PC-3 (cell line): ENCODE data around the gene IL1RAP. TPM values are rescaled to one million over a fixed set of nuclear protein-coding genes. Genes with fewer than 3 reads are reported as not detected.

ENCODE experiments used
- ATAC-seq: fragments of 200-7000 bp; cut with Tn5 transposase; 2 replicates; pipeline ENCODE4 v1.9.1; 2020; ENCODE audit warnings: mild to moderate bottlenecking, moderate library complexity
- BruUV-seq: library from RNA; stranded (reverse); fragments of 400-500 nt; replicated peaks from 2 replicates; lab custom pipeline; 2021; lab: Mats Ljungman, UMichigan
- CTCF ChIA-PET: fragments of 300-600 bp; sonication (Branson Sonifier 250); formaldehyde crosslinking; loops from one replicate; lab custom pipeline; 2022; ENCODE audit warnings: antibody characterized with exemption; lab: Charles Lee
- POLR2A ChIA-PET: fragments of 300-600 bp; sonication (Branson Sonifier 250); formaldehyde crosslinking; loops from one replicate; lab custom pipeline; 2022; ENCODE audit warnings: antibody characterized with exemption; ENCODE audit not compliant: unreplicated experiment; lab: Charles Lee
- DNase-seq: peaks from one replicate; pipeline ENCODE4 v3.0.0-alpha.2; 2015
- H2AFZ ChIP-seq: fragments of 300-600 bp; sonication (generic); 2 replicates; pipeline ENCODE4 v1.6.0; 2016; ENCODE audit warnings: antibody characterized with exemption, low read length
- H3F3A ChIP-seq: fragments of 300-600 bp; sonication (generic); one replicate; pipeline ENCODE4 v1.6.0; 2017; ENCODE audit warnings: antibody characterized with exemption, low read length, control low read depth, mild to moderate bottlenecking; ENCODE audit not compliant: unreplicated experiment
- H3K27ac ChIP-seq: fragments of 300-600 bp; sonication (generic); 2 replicates; pipeline ENCODE4 v1.5.1; 2016; ENCODE audit warnings: mild to moderate bottlenecking, low read length
- H3K27me3 ChIP-seq: fragments of 300-600 bp; sonication (generic); 2 replicates; pipeline ENCODE4 v1.6.1; 2016; ENCODE audit warnings: low read length, mixed read lengths
- H3K36me3 ChIP-seq: fragments of 300-600 bp; sonication (generic); 2 replicates; pipeline ENCODE4 v1.6.1; 2016; ENCODE audit warnings: low read depth, mixed run types, low read length, mixed read lengths
- H3K4me1 ChIP-seq: fragments of 300-600 bp; sonication (generic); 2 replicates; pipeline ENCODE4 v1.5.1; 2016; ENCODE audit warnings: low read length; ENCODE audit not compliant: insufficient read depth
- H3K4me2 ChIP-seq: fragments of 300-600 bp; sonication (generic); 2 replicates; pipeline ENCODE4 v1.6.0; 2016; ENCODE audit warnings: low read length
- H3K4me3 ChIP-seq: fragments of 300-600 bp; sonication (generic); 2 replicates; pipeline ENCODE4 v1.5.1; 2016; ENCODE audit warnings: mild to moderate bottlenecking, low read length, mixed read lengths
- H3K79me2 ChIP-seq: fragments of 300-600 bp; sonication (generic); 2 replicates; pipeline ENCODE4 v1.6.1; 2017; ENCODE audit warnings: low read length, mixed read lengths
- H3K9ac ChIP-seq: fragments of 300-600 bp; sonication (generic); 2 replicates; pipeline ENCODE4 v1.6.0; 2016; ENCODE audit warnings: mild to moderate bottlenecking, low read length
- H3K9me2 ChIP-seq: fragments of 300-600 bp; sonication (generic); replicated peaks from 2 replicates; pipeline ENCODE4 v1.6.1; 2016; ENCODE audit warnings: mixed run types, low read length, mixed read lengths
- H3K9me3 ChIP-seq: fragments of 300-600 bp; sonication (generic); 2 replicates; pipeline ENCODE4 v1.6.1; 2016; ENCODE audit warnings: low read length, mixed read lengths
- H4K20me1 ChIP-seq: fragments of 300-600 bp; sonication (generic); 2 replicates; pipeline ENCODE4 v1.6.1; 2016; ENCODE audit warnings: low read length, mixed read lengths
- CTCF ChIP-seq: fragments of 300-600 bp; sonication (generic); conservative IDR thresholded peaks from 2 replicates; pipeline ENCODE4 v1.5.1; 2017; ENCODE audit warnings: antibody characterized with exemption, low read depth, mild to moderate bottlenecking, low read length
- EZH2 ChIP-seq: fragments of 300-600 bp; sonication (generic); IDR thresholded peaks from one replicate; pipeline ENCODE4 v1.6.1; 2017; ENCODE audit warnings: antibody characterized with exemption, mild to moderate bottlenecking, low read length; ENCODE audit not compliant: unreplicated experiment
- EZH2phosphoT487 ChIP-seq: fragments of 300-600 bp; sonication (generic); IDR thresholded peaks from 2 replicates; pipeline ENCODE4 v1.6.1; 2018; ENCODE audit warnings: mild to moderate bottlenecking, antibody characterized with exemption, low read length, borderline replicate concordance
- intact Hi-C: fragments of 100-400 bp; cut with micrococcal nuclease; formaldehyde crosslinking; loops from 2 replicates; pipeline ENCODE4 v1.9.0; 2023
- total RNA-seq: library from RNA; depleted of rRNA; stranded (reverse); fragments of >200 nt; gene quantifications from 2 replicates; pipeline ENCODE4 v1.2.3, GENCODE V29; 2014

Gene IL1RAP
- total RNA-seq, 1 experiment from 2014 or later = 5.0 TPM

- no peaks in the 10 kb centered on the region for H3K9me2 ChIP-seq
- ChIA-PET CTCF (no interaction called here), POLR2A (no interaction called here)
- H2AFZ ChIP-seq = no peak overlapping the region
- no peak overlapping the region for H3K4me2 ChIP-seq
- no peak overlapping the region for H3K9ac ChIP-seq
- H3K9me3 ChIP-seq = no peaks in the 10 kb centered on the region
- H3K36me3 ChIP-seq = no peaks in the 10 kb centered on the region
- H3K27me3 ChIP-seq = no peaks in the 10 kb centered on the region
- H4K20me1 ChIP-seq = no peaks in the 10 kb centered on the region
- H3K4me1 ChIP-seq = peaks cover 12% of the 10 kb centered on the region
- TF ChIP-seq EZH2 (no peak), CTCF (no peak), EZH2phosphoT487 (no peak)
- DNase-seq = no peak
- no TSS peak for BruUV-seq
- H3K4me3 ChIP-seq = no peak overlapping the region
- H3F3A ChIP-seq = no peaks in the 10 kb centered on the region
- no peak for ATAC-seq
- no peak overlapping the region for H3K27ac ChIP-seq
- no peaks in the 10 kb centered on the region for H3K79me2 ChIP-seq
- intact Hi-C loops = loop anchor here (2.0 to 5.0 kb wide), 2 partner anchors 251 to 469 kb away; no protein-coding TSS in a partner anchor
Measured at GRCh38 chr3:190695994-190696393, 182.1 kb downstream of the IL1RAP start.

- Histone ChIP-seq H3K27me3 (no peaks in the 10 kb centered on the region), H3F3A (no peaks in the 10 kb centered on the region), H3K9me3 (no peaks in the 10 kb centered on the region), H4K20me1 (no peaks in the 10 kb centered on the region), H3K4me1 (peaks cover 19% of the 10 kb centered on the region), H3K36me3 (no peaks in the 10 kb centered on the region), H3K4me3 (no peak overlapping the region), H3K79me2 (no peaks in the 10 kb centered on the region), H3K9ac (no peak overlapping the region), H3K4me2 (0 out of 2 replicates have a peak overlapping the region, but pooled peaks have one; percentile 23), H3K27ac (no peak overlapping the region), H3K9me2 (no peaks in the 10 kb centered on the region), H2AFZ (peak overlapping the region; percentile 38)
- ATAC-seq (0 out of 2 replicates have a peak, but pooled peaks have one; percentile 23), DNase-seq (peak; percentile 54)
- TF ChIP-seq CTCF (peak; percentile 82), EZH2phosphoT487 (no peak)
- intact Hi-C loops = loop anchor here (1.0 to 5.0 kb wide), 4 partner anchors 183 to 736 kb away; partner anchors contain the start of gene IL1RAP
- no TSS peak for BruUV-seq
- ChIA-PET CTCF (interaction anchor here (0.5 to 1.0 kb wide), 7 partner anchors 12 to 378 kb away, joined by 3 to 9 read pairs (median 4); partner anchors contain the start of gene IL1RAP), POLR2A (no interaction called here)
Measured at GRCh38 chr3:190696777-190697501, 183.1 kb downstream of the IL1RAP start.

DNA sequence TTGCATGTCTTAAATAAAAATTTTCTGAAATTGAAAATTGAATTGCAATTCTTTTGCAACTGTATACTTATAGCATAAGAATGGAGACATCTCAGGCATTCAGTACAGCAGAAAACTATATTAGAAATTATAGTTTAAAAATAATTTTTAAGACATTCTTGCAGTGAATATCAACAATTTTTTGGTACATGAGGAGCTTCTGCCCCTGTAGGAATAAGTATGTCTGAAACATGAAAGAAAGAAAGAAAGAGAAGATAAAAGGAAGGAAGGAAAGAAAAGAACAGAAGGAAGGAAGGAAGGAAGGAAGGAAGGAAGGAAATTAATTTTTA lies 183.6 kb downstream of the IL1RAP start:
- no peaks in the 10 kb centered on the region for H3K9me2 ChIP-seq

More for the DNA sequence above, 183.6 kb downstream of the IL1RAP start:
- Histone ChIP-seq H3K79me2 (no peaks in the 10 kb centered on the region), H3K4me3 (0 out of 2 replicates have a peak overlapping the region, but pooled peaks have one; percentile 3), H3K9ac (no peak overlapping the region), H3K4me2 (peak overlapping the region; percentile 23; the same call in 1 of the 2 replicates), H3F3A (no peaks in the 10 kb centered on the region), H3K9me3 (no peaks in the 10 kb centered on the region), H3K27ac (no peak overlapping the region), H3K36me3 (no peaks in the 10 kb centered on the region), H3K4me1 (peaks cover 19% of the 10 kb centered on the region), H4K20me1 (no peaks in the 10 kb centered on the region), H3K27me3 (no peaks in the 10 kb centered on the region), H2AFZ (peak overlapping the region; percentile 10; the same call in 1 of the 2 replicates)
- TF ChIP-seq EZH2 (no peak), CTCF (peak; percentile 24; the same call in 1 of the 2 replicates)
- DNase-seq (no peak), ATAC-seq (no peak)
- intact Hi-C loops = loop anchor here (1.0 to 5.0 kb wide), 4 partner anchors 183 to 736 kb away; partner anchors contain the start of gene IL1RAP
- ChIA-PET POLR2A (no interaction called here), CTCF (interaction anchor here (0.6 to 1.0 kb wide), 5 partner anchors 12 to 379 kb away, joined by 3 to 9 read pairs (median 4); partner anchors contain the start of gene IL1RAP)
- no TSS peak for BruUV-seq
